Breast epithelium (tissue), 4 donors: ENCODE results near the gene CREB3L2. TPM values are rescaled to one million over a fixed set of nuclear protein-coding genes. Genes with fewer than 3 reads are reported as not detected.

Source experiments
- DNase-seq, 2 donors: peaks; one replicate each; pipeline ENCODE4 v3.0.0-alpha.2; 2019; ENCODE audit warnings: low spot score in 2 of 2
- H3K27ac ChIP-seq, 2 donors: fragments of 200-600 bp; sonication (generic) in 1 of 2; one replicate each; pipeline ENCODE4 v1.5.1; 2016 to 2019; ENCODE audit warnings: mild to moderate bottlenecking in 1 of 2
- H3K27me3 ChIP-seq, 2 donors: fragments of 200-600 bp; sonication (generic) in 1 of 2; one replicate each; pipeline versions ENCODE4 v1.5.1 to v1.6.0; 2017 to 2019; ENCODE audit warnings: control low read depth in 1 of 2, mild to moderate bottlenecking in 1 of 2
- H3K36me3 ChIP-seq: fragments of 200-600 bp; one replicate; pipeline ENCODE4 v1.5.1; 2019
- H3K4me1 ChIP-seq, 2 donors: fragments of 200-600 bp; sonication (generic); one replicate each; pipeline ENCODE4 v1.5.1; 2016 to 2019; ENCODE audit warnings: control low read depth in 1 of 2
- H3K4me3 ChIP-seq, 3 donors: fragments of 200-600 bp; sonication (generic); 1 replicate in 2 of 3; 2 replicates in 1 of 3; pipeline ENCODE4 v1.5.1; 2016 to 2019; ENCODE audit warnings: mild to moderate bottlenecking in 3 of 3, moderate library complexity in 2 of 3
- H3K9me3 ChIP-seq, 2 donors: fragments of 200-600 bp; sonication (generic) in 1 of 2; one replicate each; pipeline ENCODE4 v1.5.1; 2016 to 2019; ENCODE audit warnings: control low read depth in 1 of 2
- POLR2A ChIP-seq: fragments of 450-650 bp; IDR thresholded peaks from one replicate; pipeline ENCODE4 v1.6.1; 2016; ENCODE audit warnings: antibody characterized with exemption, mild to moderate bottlenecking, moderate library complexity
- POLR2AphosphoS5 ChIP-seq, 3 donors: sonication (generic); formaldehyde crosslinking; IDR thresholded peaks; one replicate each; pipeline ENCODE4 v1.6.1; 2017; ENCODE audit warnings: antibody characterized with exemption in 3 of 3
- intact Hi-C: fragments of 100-400 bp; cut with DNase I; formaldehyde crosslinking; loops from one replicate; pipeline ENCODE4 v1.15.1; 2023; ENCODE audit warnings: low total_unique reads
- total RNA-seq, 3 donors: library from RNA; depleted of rRNA; stranded (reverse); fragments of >200 nt; gene quantifications; one replicate each; pipeline ENCODE4 v1.1.0, GENCODE V29; 2016
- TF ChIP-seq, protein P1 (sequence below), 3 donors: fragments of 450-650 bp; IDR thresholded peaks; one replicate each; pipeline ENCODE4 v1.5.1; 2016 to 2017; ENCODE audit warnings: antibody characterized with exemption in 3 of 3, mild to moderate bottlenecking in 3 of 3, moderate library complexity in 3 of 3

Gene CREB3L2
- total RNA-seq, 3 donors from 2014 or later = 23.0 to 46.5 (median 40.5) TPM

DNA sequence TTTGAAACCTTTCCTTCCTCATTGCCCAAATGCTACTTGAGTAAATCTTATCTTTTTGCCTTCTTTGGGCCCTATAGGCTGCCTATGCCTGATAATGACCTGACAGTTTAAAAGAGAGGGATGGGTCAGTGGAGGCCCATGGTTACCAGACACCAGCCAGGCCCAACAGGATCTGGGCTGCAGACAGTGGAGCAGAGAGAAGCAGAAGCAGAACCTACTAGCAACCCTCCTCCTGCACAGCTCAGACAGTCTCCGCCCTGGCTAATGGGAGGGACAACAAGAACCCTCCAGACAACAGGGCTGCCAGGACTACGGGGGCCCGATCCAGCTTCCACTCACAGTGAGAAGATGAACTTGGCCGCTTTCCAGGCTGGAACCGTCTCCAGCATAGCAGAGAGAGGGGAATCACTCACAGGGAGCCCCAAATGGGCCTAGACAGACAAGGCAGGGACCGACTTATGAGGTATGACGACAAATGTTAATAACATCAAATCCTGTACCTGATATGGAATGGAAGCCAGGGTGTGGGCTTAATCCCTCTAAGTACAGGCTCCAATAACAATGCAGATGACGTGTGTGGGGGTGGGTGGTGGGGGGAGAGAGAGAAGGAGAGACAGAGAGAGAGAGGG, 123.4 kb downstream of the CREB3L2 start:
- H3K4me1 ChIP-seq = no peaks in the 10 kb centered on the region
- no peaks in the 10 kb centered on the region for H3K27me3 ChIP-seq
- intact Hi-C loops = no loop called here
- DNase-seq = no peak
- TF ChIP-seq, protein P1, sequence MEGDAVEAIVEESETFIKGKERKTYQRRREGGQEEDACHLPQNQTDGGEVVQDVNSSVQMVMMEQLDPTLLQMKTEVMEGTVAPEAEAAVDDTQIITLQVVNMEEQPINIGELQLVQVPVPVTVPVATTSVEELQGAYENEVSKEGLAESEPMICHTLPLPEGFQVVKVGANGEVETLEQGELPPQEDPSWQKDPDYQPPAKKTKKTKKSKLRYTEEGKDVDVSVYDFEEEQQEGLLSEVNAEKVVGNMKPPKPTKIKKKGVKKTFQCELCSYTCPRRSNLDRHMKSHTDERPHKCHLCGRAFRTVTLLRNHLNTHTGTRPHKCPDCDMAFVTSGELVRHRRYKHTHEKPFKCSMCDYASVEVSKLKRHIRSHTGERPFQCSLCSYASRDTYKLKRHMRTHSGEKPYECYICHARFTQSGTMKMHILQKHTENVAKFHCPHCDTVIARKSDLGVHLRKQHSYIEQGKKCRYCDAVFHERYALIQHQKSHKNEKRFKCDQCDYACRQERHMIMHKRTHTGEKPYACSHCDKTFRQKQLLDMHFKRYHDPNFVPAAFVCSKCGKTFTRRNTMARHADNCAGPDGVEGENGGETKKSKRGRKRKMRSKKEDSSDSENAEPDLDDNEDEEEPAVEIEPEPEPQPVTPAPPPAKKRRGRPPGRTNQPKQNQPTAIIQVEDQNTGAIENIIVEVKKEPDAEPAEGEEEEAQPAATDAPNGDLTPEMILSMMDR (IDR thresholded peaks at IDR 0.05) = no peak
- TF ChIP-seq POLR2AphosphoS5 (IDR thresholded peaks at IDR 0.05) (no peak), POLR2A (no peak)
- H3K36me3 ChIP-seq = peaks cover 15% of the 10 kb centered on the region
- H3K4me3 ChIP-seq = peak overlapping the region in 1 of 3 donors; percentile 7
- peaks cover 6 to 9% of the 10 kb centered on the region in 2 donors for H3K9me3 ChIP-seq
- H3K27ac ChIP-seq = peak overlapping the region; percentile 66 to 85

DNA sequence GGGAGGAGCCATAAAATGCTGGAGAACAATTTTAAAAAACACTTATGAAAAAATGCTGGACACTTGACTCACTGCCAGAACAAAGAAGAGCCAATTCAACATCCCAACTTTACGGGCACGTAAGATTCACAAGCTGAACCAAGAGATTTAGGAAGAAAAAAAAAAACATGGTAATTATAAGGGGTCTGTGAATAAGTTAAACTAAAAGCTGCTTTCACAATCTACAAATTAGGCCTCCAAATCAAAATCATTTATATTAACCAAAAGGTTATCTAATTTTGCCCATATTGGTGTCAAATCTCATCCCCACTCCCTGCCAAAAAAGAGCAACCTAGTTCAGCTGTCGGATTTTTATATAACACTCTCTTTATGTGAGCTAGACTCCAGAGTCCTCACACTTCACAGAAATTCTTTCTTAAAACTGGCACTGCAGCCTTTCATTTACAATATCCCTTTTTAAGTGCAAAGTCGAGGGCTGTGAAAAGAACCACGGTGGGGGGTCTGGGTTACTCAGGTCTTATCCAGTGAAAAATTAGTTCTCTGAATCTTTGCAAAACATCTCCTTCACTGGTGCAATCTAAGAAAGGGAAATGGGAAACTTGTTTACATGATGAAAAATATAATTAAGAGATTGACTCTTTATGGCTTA, 124.7 kb downstream of the CREB3L2 start:
- TF ChIP-seq POLR2AphosphoS5 (IDR thresholded peaks at IDR 0.05) (no peak), POLR2A (no peak)
- TF ChIP-seq, protein P1 (IDR thresholded peaks at IDR 0.05) = no peak
- no peaks in the 10 kb centered on the region for H3K4me1 ChIP-seq
- intact Hi-C loops = no loop called here
- no peak overlapping the region for H3K27ac ChIP-seq
- H3K4me3 ChIP-seq = no peak overlapping the region
- no peaks in the 10 kb centered on the region for H3K27me3 ChIP-seq
- H3K36me3 ChIP-seq = peaks cover 12% of the 10 kb centered on the region
- no peak for DNase-seq
- peaks cover 3 to 7% of the 10 kb centered on the region in 2 donors for H3K9me3 ChIP-seq

DNA sequence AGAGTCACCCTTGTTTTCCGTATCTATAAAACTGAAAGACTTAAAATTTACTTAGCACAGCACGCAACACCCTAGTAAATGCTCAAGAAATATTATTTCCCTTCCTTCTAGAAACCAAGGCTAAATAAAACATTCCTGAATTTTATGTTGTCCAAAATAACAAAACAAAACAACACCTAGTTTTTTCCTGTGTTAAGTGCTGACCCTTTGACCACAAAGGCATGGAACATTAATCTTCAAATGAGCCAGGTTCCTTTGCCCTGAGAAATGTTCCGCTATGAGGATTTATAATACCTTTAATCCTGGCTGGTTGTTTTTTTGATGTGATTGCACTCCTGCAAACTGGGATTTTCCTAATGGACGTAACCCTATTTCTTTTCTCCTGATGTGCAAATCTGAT, 126.1 kb downstream of the CREB3L2 start:
- Histone ChIP-seq H3K4me3 (no peak overlapping the region), H3K27me3 (no peaks in the 10 kb centered on the region), H3K9me3 (no peaks in the 10 kb centered on the region), H3K36me3 (no peaks in the 10 kb centered on the region), H3K4me1 (no peaks in the 10 kb centered on the region), H3K27ac (no peak overlapping the region)
- intact Hi-C loops = no loop called here
- DNase-seq = no peak
- TF ChIP-seq, protein P1 (IDR thresholded peaks at IDR 0.05) = no peak
- TF ChIP-seq POLR2AphosphoS5 (IDR thresholded peaks at IDR 0.05) (no peak), POLR2A (no peak)

DNA sequence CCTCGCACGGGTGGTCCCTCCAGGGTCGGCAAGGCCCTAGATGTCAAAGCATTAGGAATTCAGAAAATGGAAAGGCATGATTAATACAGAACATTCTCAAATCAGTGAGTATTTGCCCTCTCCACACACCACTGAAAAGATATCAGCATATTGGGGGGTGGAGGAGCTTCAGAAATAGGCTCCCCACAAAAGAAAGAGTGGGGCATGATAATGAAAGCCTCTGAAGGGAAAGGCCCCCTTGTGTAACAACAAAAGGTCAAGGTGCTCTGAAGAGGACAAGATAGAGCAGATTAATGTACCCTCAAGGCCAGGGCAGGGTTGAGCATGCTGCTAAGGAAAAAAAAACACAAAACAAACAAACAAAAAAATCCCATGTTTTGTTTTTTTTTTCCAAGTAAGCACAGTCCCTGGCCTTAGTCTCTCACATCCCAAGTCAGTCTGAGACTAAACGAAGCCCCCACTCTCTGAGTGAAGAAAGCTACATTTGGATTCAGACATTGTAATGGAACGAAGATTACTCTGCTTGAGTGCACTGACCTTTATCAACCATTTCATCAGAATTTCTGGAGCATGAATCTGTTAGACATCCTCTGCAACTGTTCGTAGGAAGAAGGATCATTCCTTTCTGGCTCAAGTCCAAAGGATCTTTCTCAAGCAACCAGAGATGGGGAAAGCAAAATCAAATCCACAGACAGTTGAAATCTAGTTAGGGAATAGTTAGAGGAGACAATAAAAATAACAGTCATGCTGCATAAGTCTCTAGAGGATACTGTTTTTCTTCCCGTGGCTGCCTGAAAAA, 127.7 kb downstream of the CREB3L2 start:
- intact Hi-C loops = no loop called here
- no peak overlapping the region for H3K4me3 ChIP-seq
- no peak for TF ChIP-seq POLR2AphosphoS5 (IDR thresholded peaks at IDR 0.05)
- TF ChIP-seq, protein P1 (IDR thresholded peaks at IDR 0.05) = no peak
- TF ChIP-seq POLR2A = no peak
- H3K36me3 ChIP-seq = no peaks in the 10 kb centered on the region
- no peak for DNase-seq
- H3K4me1 ChIP-seq = no peaks in the 10 kb centered on the region
- no peaks in the 10 kb centered on the region for H3K9me3 ChIP-seq
- H3K27ac ChIP-seq = peak overlapping the region; percentile 52 to 75
- no peaks in the 10 kb centered on the region for H3K27me3 ChIP-seq

DNA sequence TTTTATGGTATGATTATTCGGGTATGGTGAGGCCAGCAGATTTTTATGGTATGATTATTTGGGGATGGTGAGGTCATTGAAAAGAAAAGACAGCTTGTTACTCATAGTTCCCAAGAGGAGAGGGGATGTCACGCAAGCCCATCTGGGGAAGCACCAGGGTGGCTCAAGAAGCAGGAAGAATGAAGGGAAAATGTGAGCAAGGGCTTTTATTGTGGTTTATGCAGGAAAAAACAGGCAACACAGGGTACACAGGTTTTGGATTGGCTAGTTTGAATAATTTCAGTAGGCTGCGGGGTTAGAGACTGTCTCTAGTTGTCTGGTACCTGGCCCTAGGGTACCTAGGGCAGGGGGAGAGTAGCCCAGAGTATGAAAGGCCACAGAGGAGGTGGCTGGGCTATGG, 128.4 kb downstream of the CREB3L2 start:
- H3K27ac ChIP-seq = peak overlapping the region; percentile 52 to 75
- H3K36me3 ChIP-seq = no peaks in the 10 kb centered on the region
- H3K9me3 ChIP-seq = no peaks in the 10 kb centered on the region
- TF ChIP-seq POLR2AphosphoS5 (IDR thresholded peaks at IDR 0.05) (no peak), POLR2A (no peak)
- TF ChIP-seq, protein P1 (IDR thresholded peaks at IDR 0.05) = no peak
- H3K27me3 ChIP-seq = no peaks in the 10 kb centered on the region
- no peak for DNase-seq
- H3K4me1 ChIP-seq = no peaks in the 10 kb centered on the region
- intact Hi-C loops = no loop called here
- no peak overlapping the region for H3K4me3 ChIP-seq
